ENCODE data around the gene SATB1.

SATB1 gene

GRCh38 chr3:18378218-18378617, 46.9 kb downstream of the SATB1 start:
- H3K36me3 Mint-ChIP-seq (ENCODE audit: low read depth): peaks cover 19% of the 10 kb centered on the region

GRCh38 chr3:18376682-18377081, 48.5 kb downstream of the SATB1 start:
- Mint-ChIP-seq H3K27ac (no peak overlapping the region), H3K27me3 (no peaks in the 10 kb centered on the region), H3K36me3 (ENCODE audit: low read depth) (peaks cover 13% of the 10 kb centered on the region), H3K4me1 (ENCODE audit: low read depth) (no peaks in the 10 kb centered on the region), H3K9me3 (no peaks in the 10 kb centered on the region), H3K4me3 (no peak overlapping the region)
- intact Hi-C loops (cut with micrococcal nuclease): no loop called here

More at GRCh38 chr3:18378218-18378617, 46.9 kb downstream of the SATB1 start:
- Mint-ChIP-seq H3K9me3 (no peaks in the 10 kb centered on the region), H3K4me3 (no peak overlapping the region), H3K4me1 (ENCODE audit: low read depth) (no peaks in the 10 kb centered on the region), H3K27ac (no peak overlapping the region), H3K27me3 (no peaks in the 10 kb centered on the region)
- intact Hi-C loops (cut with micrococcal nuclease): no loop called here

GRCh38 chr3:18372786-18373405, 52.2 kb downstream of the SATB1 start:
- Mint-ChIP-seq H3K9me3 (no peaks in the 10 kb centered on the region), H3K36me3 (ENCODE audit: low read depth) (peaks cover 19% of the 10 kb centered on the region), H3K27me3 (no peaks in the 10 kb centered on the region), H3K4me1 (ENCODE audit: low read depth) (peaks cover 10% of the 10 kb centered on the region), H3K4me3 (no peak overlapping the region), H3K27ac (no peak overlapping the region)
- intact Hi-C loops (cut with micrococcal nuclease): no loop called here

- peaks cover 27% of the 10 kb centered on the region for H3K36me3 Mint-ChIP-seq (ENCODE audit: low read depth)
- H3K4me3 Mint-ChIP-seq: no peak overlapping the region
- H3K4me1 Mint-ChIP-seq (ENCODE audit: low read depth): peaks cover 10% of the 10 kb centered on the region
- H3K9me3 Mint-ChIP-seq: no peaks in the 10 kb centered on the region
- no peaks in the 10 kb centered on the region for H3K27me3 Mint-ChIP-seq
- intact Hi-C loops (cut with micrococcal nuclease): no loop called here
- no peak overlapping the region for H3K27ac Mint-ChIP-seq
Observed at GRCh38 chr3:18370672-18371071, 54.5 kb downstream of the SATB1 start.

- Mint-ChIP-seq H3K36me3 (ENCODE audit: low read depth) (peaks cover 20% of the 10 kb centered on the region), H3K9me3 (no peaks in the 10 kb centered on the region), H3K27ac (no peak overlapping the region), H3K4me3 (no peak overlapping the region), H3K4me1 (ENCODE audit: low read depth) (peaks cover 10% of the 10 kb centered on the region), H3K27me3 (no peaks in the 10 kb centered on the region)
- intact Hi-C loops (cut with micrococcal nuclease): no loop called here
Observed at GRCh38 chr3:18369551-18370185, 55.5 kb downstream of the SATB1 start.

GRCh38 chr3:18366258-18366657, 58.9 kb downstream of the SATB1 start:
- H3K4me1 Mint-ChIP-seq (ENCODE audit: low read depth): peaks cover 10% of the 10 kb centered on the region
- H3K4me3 Mint-ChIP-seq: no peak overlapping the region
- H3K27me3 Mint-ChIP-seq: no peaks in the 10 kb centered on the region
- H3K27ac Mint-ChIP-seq: no peak overlapping the region
- no peaks in the 10 kb centered on the region for H3K9me3 Mint-ChIP-seq
- H3K36me3 Mint-ChIP-seq (ENCODE audit: low read depth): peaks cover 20% of the 10 kb centered on the region
- intact Hi-C loops (cut with micrococcal nuclease): no loop called here

- no peaks in the 10 kb centered on the region for H3K9me3 Mint-ChIP-seq
- H3K36me3 Mint-ChIP-seq (ENCODE audit: low read depth): peaks cover 34% of the 10 kb centered on the region
- H3K4me1 Mint-ChIP-seq (ENCODE audit: low read depth): no peaks in the 10 kb centered on the region
- no peak overlapping the region for H3K27ac Mint-ChIP-seq
- H3K27me3 Mint-ChIP-seq: no peaks in the 10 kb centered on the region
- intact Hi-C loops (cut with micrococcal nuclease): no loop called here
- H3K4me3 Mint-ChIP-seq: no peak overlapping the region
Observed at GRCh38 chr3:18363338-18363737, 61.8 kb downstream of the SATB1 start.

GRCh38 chr3:18357747-18358146, 67.4 kb downstream of the SATB1 start:
- Mint-ChIP-seq H3K27ac (no peak overlapping the region), H3K4me1 (ENCODE audit: low read depth) (peaks cover 5% of the 10 kb centered on the region), H3K27me3 (no peaks in the 10 kb centered on the region), H3K9me3 (no peaks in the 10 kb centered on the region), H3K4me3 (no peak overlapping the region), H3K36me3 (ENCODE audit: low read depth) (peaks cover 15% of the 10 kb centered on the region)
- intact Hi-C loops (cut with micrococcal nuclease): no loop called here

- H3K9me3 Mint-ChIP-seq: no peaks in the 10 kb centered on the region
- H3K27ac Mint-ChIP-seq: no peak overlapping the region
- peaks cover 29% of the 10 kb centered on the region for H3K36me3 Mint-ChIP-seq (ENCODE audit: low read depth)
- no peaks in the 10 kb centered on the region for H3K27me3 Mint-ChIP-seq
- peaks cover 5% of the 10 kb centered on the region for H3K4me1 Mint-ChIP-seq (ENCODE audit: low read depth)
- no peak overlapping the region for H3K4me3 Mint-ChIP-seq
- intact Hi-C loops (cut with micrococcal nuclease): no loop called here
Observed at GRCh38 chr3:18355832-18356231, 69.3 kb downstream of the SATB1 start.

- Mint-ChIP-seq H3K4me1 (ENCODE audit: low read depth) (peaks cover 5% of the 10 kb centered on the region), H3K9me3 (no peaks in the 10 kb centered on the region), H3K36me3 (ENCODE audit: low read depth) (peaks cover 27% of the 10 kb centered on the region), H3K27ac (no peak overlapping the region), H3K4me3 (no peak overlapping the region), H3K27me3 (no peaks in the 10 kb centered on the region)
- intact Hi-C loops (cut with micrococcal nuclease): no loop called here
Observed at GRCh38 chr3:18354701-18355100, 70.4 kb downstream of the SATB1 start.

GRCh38 chr3:18351823-18352744, 73.1 kb downstream of the SATB1 start:
- intact Hi-C loops (cut with micrococcal nuclease): no loop called here
- no peaks in the 10 kb centered on the region for H3K9me3 Mint-ChIP-seq
- peaks cover 5% of the 10 kb centered on the region for H3K4me1 Mint-ChIP-seq (ENCODE audit: low read depth)
- no peak overlapping the region for H3K4me3 Mint-ChIP-seq
- no peaks in the 10 kb centered on the region for H3K27me3 Mint-ChIP-seq
- H3K27ac Mint-ChIP-seq: no peak overlapping the region
- H3K36me3 Mint-ChIP-seq (ENCODE audit: low read depth): peaks cover 32% of the 10 kb centered on the region

GRCh38 chr3:18351069-18351628, 74.0 kb downstream of the SATB1 start:
- H3K27me3 Mint-ChIP-seq: no peaks in the 10 kb centered on the region
- no peaks in the 10 kb centered on the region for H3K9me3 Mint-ChIP-seq
- peaks cover 5% of the 10 kb centered on the region for H3K4me1 Mint-ChIP-seq (ENCODE audit: low read depth)
- no peak overlapping the region for H3K4me3 Mint-ChIP-seq
- intact Hi-C loops (cut with micrococcal nuclease): no loop called here
- no peak overlapping the region for H3K27ac Mint-ChIP-seq
- peaks cover 32% of the 10 kb centered on the region for H3K36me3 Mint-ChIP-seq (ENCODE audit: low read depth)

- intact Hi-C loops (cut with micrococcal nuclease): no loop called here
- Mint-ChIP-seq H3K4me1 (ENCODE audit: low read depth) (peaks cover 5% of the 10 kb centered on the region), H3K27me3 (no peaks in the 10 kb centered on the region), H3K4me3 (no peak overlapping the region), H3K36me3 (ENCODE audit: low read depth) (peaks cover 32% of the 10 kb centered on the region), H3K27ac (no peak overlapping the region), H3K9me3 (no peaks in the 10 kb centered on the region)
Observed at GRCh38 chr3:18349197-18349798, 75.8 kb downstream of the SATB1 start.

Measured in dendritic cell treated with granulocyte-macrophage colony-stimulating factor and Interleukin-4, amounts not matched to agents 40 ng/mL and 50 ng/mL, for 4 days (primary cell).